VCaP (cell line): ENCODE results near the gene STXBP4.

Source experiments
- H3K27ac ChIP-seq: fragments of 450-650 bp; 2 replicates; pipeline ENCODE4 v1.5.1; 2017
- CTCF ChIP-seq: fragments of 450-650 bp; conservative IDR thresholded peaks from 2 replicates; pipeline ENCODE4 v1.5.1; 2017; ENCODE audit warnings: mild to moderate bottlenecking, moderate library complexity

Gene STXBP4

GRCh38 chr17:55089256-55089655 is 120.7 kb downstream of the STXBP4 start:
- no peak overlapping the region for H3K27ac ChIP-seq
- no peak for TF ChIP-seq CTCF

GRCh38 chr17:55090079-55090492 is 121.5 kb downstream of the STXBP4 start:
- H3K27ac ChIP-seq, result no peak overlapping the region
- TF ChIP-seq CTCF, result no peak

GRCh38 chr17:55093353-55093752 is 124.8 kb downstream of the STXBP4 start:
- no peak for TF ChIP-seq CTCF

GRCh38 chr17:55098765-55099164 is 130.2 kb downstream of the STXBP4 start:
- TF ChIP-seq CTCF, result no peak
- no peak overlapping the region for H3K27ac ChIP-seq

More at GRCh38 chr17:55093353-55093752, 124.8 kb downstream of the STXBP4 start:
- no peak overlapping the region for H3K27ac ChIP-seq

- no peak for TF ChIP-seq CTCF
- H3K27ac ChIP-seq, result no peak overlapping the region
Observed at GRCh38 chr17:55110521-55110920, 142.0 kb downstream of the STXBP4 start.

- TF ChIP-seq CTCF, result no peak
- no peak overlapping the region for H3K27ac ChIP-seq
Observed at GRCh38 chr17:55114283-55114682, 145.7 kb downstream of the STXBP4 start.

- H3K27ac ChIP-seq, result peak overlapping the region; percentile 43; the same call in 1 of the 2 replicates
- TF ChIP-seq CTCF, result no peak
Observed at GRCh38 chr17:55116440-55116914, 147.9 kb downstream of the STXBP4 start.
